Measurements from ENCODE around the gene MED25. TPM values are rescaled to one million over a fixed set of nuclear protein-coding genes. Genes with fewer than 3 reads are reported as not detected.
A peak's percentile ranks its signal among the peaks of the same experiment; 100 is the strongest.

Gene MED25
- total RNA-seq, 1 donor from 2014 or later = 44.0 TPM

GRCh38 chr19:49830766-49831165 is 12.7 kb downstream of the MED25 start:
- H3K9me3 Mint-ChIP-seq = no peaks in the 10 kb centered on the region
- H3K27me3 Mint-ChIP-seq (ENCODE audit: low read depth) = no peaks in the 10 kb centered on the region
- H3K27ac Mint-ChIP-seq = no peak overlapping the region
- DNase-seq (ENCODE audit: low spot score) = no peak
- H3K4me3 Mint-ChIP-seq (ENCODE audit: low read depth) = no peak overlapping the region
- intact Hi-C loops (cut with micrococcal nuclease) = no loop called here
- peaks cover 38% of the 10 kb centered on the region for H3K36me3 Mint-ChIP-seq (ENCODE audit: low read depth)
- H3K4me1 Mint-ChIP-seq (ENCODE audit: low read depth) = peaks cover 3% of the 10 kb centered on the region

GRCh38 chr19:49831592-49831991 is 13.5 kb downstream of the MED25 start:
- no peaks in the 10 kb centered on the region for H3K9me3 Mint-ChIP-seq
- peaks cover 36% of the 10 kb centered on the region for H3K36me3 Mint-ChIP-seq (ENCODE audit: low read depth)
- no peak overlapping the region for H3K27ac Mint-ChIP-seq

GRCh38 chr19:49832556-49832955 is 14.5 kb downstream of the MED25 start:
- no peak for DNase-seq (ENCODE audit: low spot score)
- Mint-ChIP-seq H3K36me3 (ENCODE audit: low read depth) (peaks cover 32% of the 10 kb centered on the region), H3K27me3 (ENCODE audit: low read depth) (no peaks in the 10 kb centered on the region), H3K4me1 (ENCODE audit: low read depth) (peaks cover 3% of the 10 kb centered on the region), H3K4me3 (ENCODE audit: low read depth) (no peak overlapping the region), H3K9me3 (no peaks in the 10 kb centered on the region), H3K27ac (peak overlapping the region; percentile 49)
- intact Hi-C loops (cut with micrococcal nuclease) = no loop called here

More at GRCh38 chr19:49831592-49831991, 13.5 kb downstream of the MED25 start:
- DNase-seq (ENCODE audit: low spot score) = no peak
- H3K27me3 Mint-ChIP-seq (ENCODE audit: low read depth) = no peaks in the 10 kb centered on the region
- intact Hi-C loops (cut with micrococcal nuclease) = no loop called here
- H3K4me1 Mint-ChIP-seq (ENCODE audit: low read depth) = peaks cover 3% of the 10 kb centered on the region
- no peak overlapping the region for H3K4me3 Mint-ChIP-seq (ENCODE audit: low read depth)

GRCh38 chr19:49833599-49833998 is 15.5 kb downstream of the MED25 start:
- Mint-ChIP-seq H3K4me3 (ENCODE audit: low read depth) (no peak overlapping the region), H3K9me3 (no peaks in the 10 kb centered on the region), H3K27me3 (ENCODE audit: low read depth) (no peaks in the 10 kb centered on the region), H3K36me3 (ENCODE audit: low read depth) (peaks cover 35% of the 10 kb centered on the region), H3K4me1 (ENCODE audit: low read depth) (peaks cover 3% of the 10 kb centered on the region), H3K27ac (no peak overlapping the region)
- intact Hi-C loops (cut with micrococcal nuclease) = no loop called here
- DNase-seq (ENCODE audit: low spot score) = no peak

GRCh38 chr19:49835562-49835961 is 17.5 kb downstream of the MED25 start:
- Mint-ChIP-seq H3K27me3 (ENCODE audit: low read depth) (no peaks in the 10 kb centered on the region), H3K4me1 (ENCODE audit: low read depth) (peaks cover 3% of the 10 kb centered on the region), H3K36me3 (ENCODE audit: low read depth) (peaks cover 44% of the 10 kb centered on the region), H3K4me3 (ENCODE audit: low read depth) (no peak overlapping the region), H3K9me3 (no peaks in the 10 kb centered on the region), H3K27ac (no peak overlapping the region)
- no peak for DNase-seq (ENCODE audit: low spot score)
- intact Hi-C loops (cut with micrococcal nuclease) = no loop called here

- Mint-ChIP-seq H3K27me3 (ENCODE audit: low read depth) (no peaks in the 10 kb centered on the region), H3K4me3 (ENCODE audit: low read depth) (no peak overlapping the region), H3K27ac (no peak overlapping the region), H3K9me3 (no peaks in the 10 kb centered on the region), H3K36me3 (ENCODE audit: low read depth) (peaks cover 43% of the 10 kb centered on the region), H3K4me1 (ENCODE audit: low read depth) (peaks cover 3% of the 10 kb centered on the region)
- intact Hi-C loops (cut with micrococcal nuclease) = no loop called here
- DNase-seq (ENCODE audit: low spot score) = no peak
Observed at GRCh38 chr19:49836176-49837008, 18.3 kb downstream of the MED25 start.

- peaks cover 40% of the 10 kb centered on the region for H3K36me3 Mint-ChIP-seq (ENCODE audit: low read depth)
- DNase-seq (ENCODE audit: low spot score) = no peak
- no peaks in the 10 kb centered on the region for H3K27me3 Mint-ChIP-seq (ENCODE audit: low read depth)
- H3K27ac Mint-ChIP-seq = no peak overlapping the region
- H3K4me1 Mint-ChIP-seq (ENCODE audit: low read depth) = peaks cover 3% of the 10 kb centered on the region
- no peaks in the 10 kb centered on the region for H3K9me3 Mint-ChIP-seq
- intact Hi-C loops (cut with micrococcal nuclease) = no loop called here
- no peak overlapping the region for H3K4me3 Mint-ChIP-seq (ENCODE audit: low read depth)
Observed at GRCh38 chr19:49837009-49837310, 18.9 kb downstream of the MED25 start.

GRCh38 chr19:49837425-49837824 is 19.3 kb downstream of the MED25 start:
- Mint-ChIP-seq H3K4me1 (ENCODE audit: low read depth) (peaks cover 2% of the 10 kb centered on the region), H3K9me3 (no peaks in the 10 kb centered on the region), H3K27ac (no peak overlapping the region), H3K36me3 (ENCODE audit: low read depth) (peaks cover 36% of the 10 kb centered on the region), H3K4me3 (ENCODE audit: low read depth) (no peak overlapping the region), H3K27me3 (ENCODE audit: low read depth) (no peaks in the 10 kb centered on the region)
- intact Hi-C loops (cut with micrococcal nuclease) = no loop called here
- DNase-seq (ENCODE audit: low spot score) = no peak

GRCh38 chr19:49838885-49839588 is 20.9 kb downstream of the MED25 start:
- H3K9me3 Mint-ChIP-seq = no peaks in the 10 kb centered on the region
- H3K36me3 Mint-ChIP-seq (ENCODE audit: low read depth) = peaks cover 28% of the 10 kb centered on the region
- no peak for DNase-seq (ENCODE audit: low spot score)
- no peak overlapping the region for H3K4me3 Mint-ChIP-seq (ENCODE audit: low read depth)
- H3K27me3 Mint-ChIP-seq (ENCODE audit: low read depth) = no peaks in the 10 kb centered on the region
- H3K27ac Mint-ChIP-seq = no peak overlapping the region
- intact Hi-C loops (cut with micrococcal nuclease) = no loop called here
- H3K4me1 Mint-ChIP-seq (ENCODE audit: low read depth) = no peaks in the 10 kb centered on the region

- no peaks in the 10 kb centered on the region for H3K9me3 Mint-ChIP-seq
- no peaks in the 10 kb centered on the region for H3K27me3 Mint-ChIP-seq (ENCODE audit: low read depth)
- peaks cover 26% of the 10 kb centered on the region for H3K36me3 Mint-ChIP-seq (ENCODE audit: low read depth)
- intact Hi-C loops (cut with micrococcal nuclease) = no loop called here
- DNase-seq (ENCODE audit: low spot score) = no peak
- H3K27ac Mint-ChIP-seq = no peak overlapping the region
- H3K4me3 Mint-ChIP-seq (ENCODE audit: low read depth) = no peak overlapping the region
- H3K4me1 Mint-ChIP-seq (ENCODE audit: low read depth) = no peaks in the 10 kb centered on the region
Observed at GRCh38 chr19:49839713-49840112, 21.6 kb downstream of the MED25 start.

- H3K27ac Mint-ChIP-seq = no peak overlapping the region
- H3K27me3 Mint-ChIP-seq (ENCODE audit: low read depth) = no peaks in the 10 kb centered on the region
- no peaks in the 10 kb centered on the region for H3K4me1 Mint-ChIP-seq (ENCODE audit: low read depth)
- no peak for DNase-seq (ENCODE audit: low spot score)
- no peak overlapping the region for H3K4me3 Mint-ChIP-seq (ENCODE audit: low read depth)
- intact Hi-C loops (cut with micrococcal nuclease) = no loop called here
- H3K36me3 Mint-ChIP-seq (ENCODE audit: low read depth) = peaks cover 20% of the 10 kb centered on the region
- H3K9me3 Mint-ChIP-seq = no peaks in the 10 kb centered on the region
Observed at GRCh38 chr19:49840321-49840720, 22.2 kb downstream of the MED25 start.

GRCh38 chr19:49840736-49841249 is 22.7 kb downstream of the MED25 start:
- Mint-ChIP-seq H3K9me3 (no peaks in the 10 kb centered on the region), H3K4me1 (ENCODE audit: low read depth) (no peaks in the 10 kb centered on the region), H3K4me3 (ENCODE audit: low read depth) (no peak overlapping the region), H3K27ac (no peak overlapping the region), H3K36me3 (ENCODE audit: low read depth) (peaks cover 20% of the 10 kb centered on the region), H3K27me3 (ENCODE audit: low read depth) (no peaks in the 10 kb centered on the region)
- intact Hi-C loops (cut with micrococcal nuclease) = no loop called here
- DNase-seq (ENCODE audit: low spot score) = no peak

- Mint-ChIP-seq H3K4me1 (ENCODE audit: low read depth) (peaks cover 6% of the 10 kb centered on the region), H3K36me3 (ENCODE audit: low read depth) (peaks cover 13% of the 10 kb centered on the region), H3K9me3 (no peaks in the 10 kb centered on the region), H3K27me3 (ENCODE audit: low read depth) (no peaks in the 10 kb centered on the region), H3K4me3 (ENCODE audit: low read depth) (no peak overlapping the region), H3K27ac (no peak overlapping the region)
- intact Hi-C loops (cut with micrococcal nuclease) = no loop called here
- no peak for DNase-seq (ENCODE audit: low spot score)
Observed at GRCh38 chr19:49843265-49843664, 25.2 kb downstream of the MED25 start.
